Calu3 (cell line): Measurements from ENCODE around the gene SPRED1. TPM values are rescaled to one million over a fixed set of nuclear protein-coding genes. Genes with fewer than 3 reads are reported as not detected.

Experiments used
- BruUV-seq: library from RNA; stranded (reverse); fragments of 400-500 nt; replicated peaks from 2 replicates; lab custom pipeline; 2021; lab: Mats Ljungman, UMichigan
- CTCF ChIA-PET: fragments of 300-600 bp; sonication (Branson Sonifier 250); formaldehyde crosslinking; loops from one replicate; lab custom pipeline; 2022; ENCODE audit warnings: antibody characterized with exemption; lab: Charles Lee
- DNase-seq: peaks from one replicate; pipeline ENCODE4 v3.0.0; 2022
- H3K27ac Mint-ChIP-seq: one replicate; pipeline ENCODE4 v1.8.0; 2022; ENCODE audit warnings: mixed read lengths; ENCODE audit not compliant: unreplicated experiment
- H3K27me3 Mint-ChIP-seq: one replicate; pipeline ENCODE4 v1.8.0; 2022; ENCODE audit warnings: mixed read lengths; ENCODE audit not compliant: unreplicated experiment
- H3K36me3 Mint-ChIP-seq: one replicate; pipeline ENCODE4 v1.8.0; 2022; ENCODE audit warnings: mild to moderate bottlenecking, moderate library complexity, mixed read lengths; ENCODE audit not compliant: insufficient read depth, unreplicated experiment
- H3K4me1 Mint-ChIP-seq: one replicate; pipeline ENCODE4 v1.8.0; 2022; ENCODE audit warnings: mild to moderate bottlenecking, low read depth, mixed read lengths; ENCODE audit not compliant: unreplicated experiment
- H3K4me3 Mint-ChIP-seq: one replicate; pipeline ENCODE4 v1.8.0; 2022; ENCODE audit warnings: mild to moderate bottlenecking, low read depth, moderate library complexity, mixed read lengths; ENCODE audit not compliant: unreplicated experiment
- H3K9me3 Mint-ChIP-seq: one replicate; pipeline ENCODE4 v1.8.0; 2022; ENCODE audit warnings: low read depth, mixed read lengths; ENCODE audit not compliant: unreplicated experiment
- CTCF ChIP-seq: fragments of 200-600 bp; IDR thresholded peaks from one replicate; pipeline ENCODE4 v1.8.0; 2022; ENCODE audit warnings: antibody characterized with exemption; ENCODE audit not compliant: unreplicated experiment
- intact Hi-C: fragments of 100-400 bp; cut with micrococcal nuclease; formaldehyde crosslinking; loops from one replicate; pipeline ENCODE4 v1.10.0; 2022; ENCODE audit not compliant: unreplicated experiment
- total RNA-seq: library from RNA; stranded (reverse); gene quantifications from 2 replicates; pipeline ENCODE4 v1.2.3, GENCODE V29; 2022

Gene SPRED1
- total RNA-seq, 1 experiment from 2014 or later, result 16.1 TPM

- no peak for DNase-seq
- intact Hi-C loops, result no loop called here
- Mint-ChIP-seq H3K4me1 (no peaks in the 10 kb centered on the region), H3K27me3 (no peaks in the 10 kb centered on the region), H3K36me3 (no peaks in the 10 kb centered on the region), H3K9me3 (no peaks in the 10 kb centered on the region), H3K27ac (no peak overlapping the region), H3K4me3 (no peak overlapping the region)
- BruUV-seq, result no TSS peak
- CTCF ChIA-PET, result interaction anchor here (1.2 kb wide), 1 partner anchor 21 kb away, joined by 3 read pairs; no protein-coding TSS in a partner anchor
- no peak for TF ChIP-seq CTCF
Observed at GRCh38 chr15:38208779-38209178, 43.9 kb upstream of the SPRED1 start.

GRCh38 chr15:38211249-38211648 lies 41.4 kb upstream of the SPRED1 start:
- Mint-ChIP-seq H3K4me1 (no peaks in the 10 kb centered on the region), H3K4me3 (no peak overlapping the region), H3K27ac (no peak overlapping the region), H3K9me3 (no peaks in the 10 kb centered on the region), H3K27me3 (no peaks in the 10 kb centered on the region), H3K36me3 (no peaks in the 10 kb centered on the region)
- CTCF ChIA-PET, result no interaction called here
- no peak for DNase-seq
- no TSS peak for BruUV-seq
- TF ChIP-seq CTCF, result no peak
- intact Hi-C loops, result no loop called here

- no peaks in the 10 kb centered on the region for H3K9me3 Mint-ChIP-seq
- intact Hi-C loops, result no loop called here
- H3K36me3 Mint-ChIP-seq, result no peaks in the 10 kb centered on the region
- CTCF ChIA-PET, result no interaction called here
- DNase-seq, result no peak
- peaks cover 4% of the 10 kb centered on the region for H3K4me1 Mint-ChIP-seq
- H3K27ac Mint-ChIP-seq, result no peak overlapping the region
- TF ChIP-seq CTCF, result no peak
- H3K4me3 Mint-ChIP-seq, result no peak overlapping the region
- BruUV-seq, result no TSS peak
- no peaks in the 10 kb centered on the region for H3K27me3 Mint-ChIP-seq
Observed at GRCh38 chr15:38211811-38212210, 40.8 kb upstream of the SPRED1 start.

- intact Hi-C loops, result no loop called here
- no peaks in the 10 kb centered on the region for H3K9me3 Mint-ChIP-seq
- H3K4me1 Mint-ChIP-seq, result peaks cover 7% of the 10 kb centered on the region
- no peaks in the 10 kb centered on the region for H3K36me3 Mint-ChIP-seq
- TF ChIP-seq CTCF, result no peak
- H3K4me3 Mint-ChIP-seq, result no peak overlapping the region
- CTCF ChIA-PET, result no interaction called here
- no peaks in the 10 kb centered on the region for H3K27me3 Mint-ChIP-seq
- no TSS peak for BruUV-seq
- DNase-seq, result no peak
- H3K27ac Mint-ChIP-seq, result no peak overlapping the region
Observed at GRCh38 chr15:38212729-38213351, 39.8 kb upstream of the SPRED1 start.
